Adrenal gland (tissue), 12 donors: Measurements from ENCODE around the gene NRXN3. TPM values are rescaled to one million over a fixed set of nuclear protein-coding genes. Genes with fewer than 3 reads are reported as not detected.

Experiments used
- DNase-seq, 7 donors: peaks; one replicate each; pipeline ENCODE4 v3.0.0-alpha.2; 2019 to 2020
- H3K27ac ChIP-seq, 5 donors: fragments of 200-600 bp; sonication (generic) in 4 of 5; 1 replicate in 3 of 5; 2 replicates in 2 of 5; pipeline versions ENCODE4 v1.5.1 to v1.8.0; 2016 to 2020; ENCODE audit warnings: mild to moderate bottlenecking in 1 of 5
- H3K27me3 ChIP-seq: fragments of 200-600 bp; 2 replicates; pipeline ENCODE4 v1.8.0; 2021
- H3K36me3 ChIP-seq, 2 donors: fragments of 200-600 bp; replicated peaks in 1 of 2; 1 replicate in 1 of 2; 2 replicates in 1 of 2; pipeline versions ENCODE4 v1.5.1 to v1.8.0; 2018 to 2022
- H3K4me1 ChIP-seq, 2 donors: fragments of 200-600 bp; replicated peaks in 1 of 2; 1 replicate in 1 of 2; 2 replicates in 1 of 2; pipeline versions ENCODE4 v1.5.1 to v1.8.0; 2018 to 2021
- H3K4me3 ChIP-seq, 4 donors: fragments of 200-600 bp; sonication (generic) in 3 of 4; one replicate each; pipeline ENCODE4 v1.5.1; 2016 to 2018
- H3K9me3 ChIP-seq, 3 donors: fragments of 200-600 bp; sonication (generic) in 1 of 3; replicated peaks in 1 of 3; 1 replicate in 2 of 3; 2 replicates in 1 of 3; pipeline versions ENCODE4 v1.5.1 to v1.8.0; 2016 to 2021
- CTCF ChIP-seq, 6 experiments: fragments of 450-650 bp in 4 of 6; fragments of 200-600 bp in 2 of 6; sonication (generic) in 1 of 6; IDR thresholded peaks; 1 replicate in 5 of 6; 2 replicates in 1 of 6; pipeline versions ENCODE4 v1.5.1 to v1.8.0; 2016 to 2021; ENCODE audit warnings: antibody characterized with exemption in 6 of 6, mild to moderate bottlenecking in 2 of 6, moderate library complexity in 1 of 6
- POLR2A ChIP-seq, 2 donors: fragments of 450-650 bp; IDR thresholded peaks; one replicate each; pipeline ENCODE4 v1.6.1; 2017; ENCODE audit warnings: antibody characterized with exemption in 2 of 2, mild to moderate bottlenecking in 2 of 2, moderate library complexity in 1 of 2
- WGBS, 4 donors: extraction: QIAGEN DNeasy Blood & Tissue Kit in 2 of 4; methylation state at CpG; one replicate each; pipeline versions ENCODE4 v1.1.5 to v1.1.7; 2013 to 2017; 5-methylcytosine and 5-hydroxymethylcytosine counted together
- intact Hi-C, 2 donors: fragments of 100-400 bp; cut with DNase I; formaldehyde crosslinking; loops; one replicate each; pipeline versions ENCODE4 v1.14.1 to v1.15.0; 2022 to 2023
- polyA plus RNA-seq, 3 donors: library from polyadenylated mRNA; stranded (reverse); fragments of 200-250 nt in 2 of 3; fragments of 350-450 nt in 1 of 3; fragmentation: Illumina TruSeq in 1 of 3; extraction: RNeasy Lipid Tissue Mini Kit (QIAGEN cat#74804) in 1 of 3; gene quantifications; one replicate each; pipeline ENCODE4 v1.2.3, GENCODE V29; 2013 to 2014
- total RNA-seq, 9 donors: library from RNA; depleted of rRNA in 4 of 9; stranded (reverse); fragments of >200 nt in 4 of 9; fragments of 120-200 nt in 1 of 9; fragmentation: NEBNext Ultra II Directional in 1 of 9; extraction: Animal tissue kit (Norgen Biotek cat#: 25700) in 1 of 9; gene quantifications; one replicate each; pipeline versions ENCODE4 v1.1.0 to v1.2.4, GENCODE V29; 2013 to 2023
- donor health status: healthy with polysubstance abuse.
- donor health status: Bipolar disorder and iron deficiency.
- donor health status: DM: yes; HTN: yes; CAD: no.
- donor health status: DM: no; HTN: no; CAD: no.
- donor health status: DM: no; HTN: no; CAD: no.
- donor health status: DM: yes; HTN: yes; CAD: no.

The NRXN3 gene
- total and polyA plus RNA-seq, 12 donors: 0.09 to 8.5 (median 1.6) TPM

GRCh38 chr14:78519863-78520262, 349.7 kb downstream of the NRXN3 start:
- Histone ChIP-seq H3K36me3 (no peaks in the 10 kb centered on the region), H3K4me1 (no peaks in the 10 kb centered on the region), H3K27ac (no peak overlapping the region), H3K9me3 (no peaks in the 10 kb centered on the region), H3K27me3 (no peaks in the 10 kb centered on the region), H3K4me3 (no peak overlapping the region)
- DNase-seq: peak in 4 of 7 donors; percentile 16 to 30 (median 24)
- TF ChIP-seq POLR2A (IDR thresholded peaks at IDR 0.05) (no peak), CTCF (IDR thresholded peaks at IDR 0.05) (no peak)
- intact Hi-C loops: no loop called here

- Histone ChIP-seq H3K36me3 (no peaks in the 10 kb centered on the region), H3K27me3 (no peaks in the 10 kb centered on the region), H3K4me3 (no peak overlapping the region), H3K4me1 (no peaks in the 10 kb centered on the region), H3K27ac (no peak overlapping the region), H3K9me3 (no peaks in the 10 kb centered on the region)
- WGBS, 4 donors: 68 to 70% (median 68%) methylated on average over 7 of the region's 7 CpGs
- no peak for DNase-seq
- no peak for TF ChIP-seq CTCF (IDR thresholded peaks at IDR 0.05)
- TF ChIP-seq POLR2A (IDR thresholded peaks at IDR 0.05): no peak
- intact Hi-C loops: no loop called here
Observed at GRCh38 chr14:78524196-78524595, 354.0 kb downstream of the NRXN3 start.

GRCh38 chr14:78524766-78525165, 354.6 kb downstream of the NRXN3 start:
- Histone ChIP-seq H3K36me3 (no peaks in the 10 kb centered on the region), H3K27me3 (no peaks in the 10 kb centered on the region), H3K27ac (no peak overlapping the region), H3K9me3 (no peaks in the 10 kb centered on the region), H3K4me1 (no peaks in the 10 kb centered on the region), H3K4me3 (no peak overlapping the region)
- 74 to 91% (median 83%) methylated on average over 5 of the region's 5 CpGs for WGBS, 4 donors
- no peak for DNase-seq
- intact Hi-C loops: no loop called here
- TF ChIP-seq CTCF (IDR thresholded peaks at IDR 0.05) (no peak), POLR2A (IDR thresholded peaks at IDR 0.05) (no peak)

GRCh38 chr14:78530078-78530477, 359.9 kb downstream of the NRXN3 start:
- DNase-seq: peak in 4 of 7 donors; percentile 7 to 24 (median 18)
- Histone ChIP-seq H3K27me3 (no peaks in the 10 kb centered on the region), H3K9me3 (no peaks in the 10 kb centered on the region), H3K27ac (no peak overlapping the region), H3K4me3 (no peak overlapping the region), H3K4me1 (no peaks in the 10 kb centered on the region), H3K36me3 (no peaks in the 10 kb centered on the region)
- WGBS, 4 donors: 12 to 20% (median 17%) methylated on average over 2 of the region's 2 CpGs
- TF ChIP-seq CTCF (IDR thresholded peaks at IDR 0.05): no peak
- TF ChIP-seq POLR2A (IDR thresholded peaks at IDR 0.05): no peak
- intact Hi-C loops: no loop called here
